HCT116 (cell line): ENCODE results near the gene DAPK2. TPM values are rescaled to one million over a fixed set of nuclear protein-coding genes. Genes with fewer than 3 reads are reported as not detected.

Experiments used
- ATAC-seq: fragments of 200-7000 bp; cut with Tn5 transposase; 2 replicates; pipeline ENCODE4 v1.9.1; 2020; ENCODE audit warnings: mild to moderate bottlenecking, moderate library complexity
- BruUV-seq: library from RNA; stranded (reverse); fragments of 400-500 nt; replicated peaks from 2 replicates; lab custom pipeline; 2021; lab: Mats Ljungman, UMichigan
- CTCF ChIA-PET: fragments of 300-600 bp; sonication (Branson Sonifier 250); formaldehyde crosslinking; loops from one replicate; lab custom pipeline; 2021; ENCODE audit warnings: antibody characterized with exemption; lab: Charles Lee
- POLR2A ChIA-PET: fragments of 300-600, 350-600 bp; sonication (Branson Sonifier 250); formaldehyde crosslinking; loops from one replicate; lab custom pipeline; 2021; ENCODE audit warnings: antibody characterized with exemption; lab: Charles Lee
- RAD21 ChIA-PET, 2 experiments: fragments of 300-600 bp; sonication (Branson Sonifier 250); formaldehyde crosslinking; loops; one replicate each; lab custom pipeline; 2023; ENCODE audit warnings: low total read pairs in 2 of 2; ENCODE audit not compliant: uncharacterized antibody in 2 of 2, unreplicated experiment in 2 of 2, low non-redundant PET in 1 of 2; lab: Charles Lee
- DNase-seq: peaks from one replicate; pipeline ENCODE4 v3.0.0-alpha.2; 2010; ENCODE audit warnings: low read depth, low spot score
- H2AFZ ChIP-seq: fragments of 200-600 bp; shearing (Covaris generic), sonication (generic); 2 replicates; pipeline ENCODE4 v1.6.1; 2017; ENCODE audit warnings: low read depth, mixed run types, mixed read lengths, antibody characterized with exemption, low read length; ENCODE audit not compliant: poor library complexity, severe bottlenecking
- H3K27ac ChIP-seq: 2 replicates; pipeline ENCODE4 v1.5.1; 2012; ENCODE audit warnings: low read depth, low read length
- H3K27me3 ChIP-seq: fragments of 200-600 bp; sonication (generic); 2 replicates; pipeline ENCODE4 v1.6.1; 2016; ENCODE audit warnings: mixed run types, low read length, mixed read lengths; ENCODE audit not compliant: insufficient read depth
- H3K36me3 ChIP-seq, 2 experiments: fragments of 200-500 bp in 1 of 2; fragments of 200-600 bp in 1 of 2; sonication (Bioruptor generic) in 1 of 2; sonication (generic) in 1 of 2; 2 replicates each; pipeline versions ENCODE4 v1.5.1 to v1.6.1; 2014 to 2016; ENCODE audit warnings: low read length in 2 of 2, inconsistent platforms in 1 of 2, mixed read lengths in 1 of 2, mixed run types in 1 of 2; ENCODE audit not compliant: insufficient read depth in 2 of 2, control insufficient read depth in 1 of 2
- H3K4me1 ChIP-seq, 2 experiments: fragments of 200-600 bp in 1 of 2; sonication (generic) in 1 of 2; 2 replicates each; pipeline versions ENCODE4 v1.5.1 to v1.6.1; 2012 to 2017; ENCODE audit warnings: low read length in 2 of 2, inconsistent platforms in 1 of 2, mild to moderate bottlenecking in 1 of 2, mixed read lengths in 1 of 2, mixed run types in 1 of 2, moderate library complexity in 1 of 2; ENCODE audit not compliant: insufficient read depth in 2 of 2, control insufficient read depth in 1 of 2
- H3K4me2 ChIP-seq: fragments of 200-600 bp; sonication (generic); 2 replicates; pipeline ENCODE4 v1.6.1; 2017; ENCODE audit warnings: mixed run types, low read length, mixed read lengths
- H3K4me3 ChIP-seq, 2 experiments: fragments of 200-600 bp in 1 of 2; sonication (generic) in 1 of 2; replicated peaks in 1 of 2; 2 replicates each; pipeline ENCODE4 v1.5.1; 2011 to 2016; ENCODE audit warnings: low read length in 2 of 2, control low read depth in 1 of 2, low read depth in 1 of 2, mild to moderate bottlenecking in 1 of 2, mixed read lengths in 1 of 2, mixed run types in 1 of 2
- H3K79me2 ChIP-seq: fragments of 200-600 bp; sonication (generic); 2 replicates; pipeline ENCODE4 v1.6.1; 2017; ENCODE audit warnings: mild to moderate bottlenecking, mixed run types, low read length, moderate library complexity, mixed read lengths; ENCODE audit not compliant: insufficient read depth
- H3K9ac ChIP-seq: fragments of 200-600 bp; sonication (generic); 2 replicates; pipeline ENCODE4 v1.6.1; 2016; ENCODE audit warnings: low read length, mixed read lengths
- H3K9me2 ChIP-seq: fragments of 200-600 bp; sonication (generic), shearing (Covaris generic); 2 replicates; pipeline ENCODE4 v1.6.1; 2017; ENCODE audit warnings: mixed run types, mild to moderate bottlenecking, moderate library complexity; ENCODE audit not compliant: insufficient read depth
- H3K9me3 ChIP-seq, 2 experiments: fragments of 200-500 bp in 1 of 2; fragments of 200-600 bp in 1 of 2; sonication (Bioruptor generic) in 1 of 2; sonication (generic) in 1 of 2; 2 replicates each; pipeline ENCODE4 v1.6.1; 2014 to 2017; ENCODE audit warnings: low read length in 2 of 2, mixed read lengths in 2 of 2, inconsistent platforms in 1 of 2, low read depth in 1 of 2, mild to moderate bottlenecking in 1 of 2, mixed run types in 1 of 2, moderate library complexity in 1 of 2; ENCODE audit not compliant: control insufficient read depth in 1 of 2, insufficient read depth in 1 of 2
- H4K20me1 ChIP-seq: fragments of 200-600 bp; sonication (generic), shearing (Covaris generic); 2 replicates; pipeline ENCODE4 v1.6.1; 2017; ENCODE audit warnings: mixed run types, mild to moderate bottlenecking, moderate library complexity; ENCODE audit not compliant: insufficient read depth
- ATF3 ChIP-seq: IDR thresholded peaks from 2 replicates; pipeline ENCODE4 v1.6.1; 2012
- CBX3 ChIP-seq: IDR thresholded peaks from 2 replicates; pipeline ENCODE4 v1.6.1; 2012; ENCODE audit warnings: low read depth
- CEBPB ChIP-seq: IDR thresholded peaks from 2 replicates; pipeline ENCODE4 v1.6.1; 2012; ENCODE audit warnings: low read depth
- CTCF ChIP-seq, 3 experiments: fragments of 200-600 bp in 1 of 3; sonication (generic) in 1 of 3; IDR thresholded peaks in 2 of 3; conservative IDR thresholded peaks in 1 of 3; 2 replicates each; pipeline ENCODE4 v1.5.1; 2012 to 2017; ENCODE audit warnings: low read depth in 2 of 3, low read length in 2 of 3, antibody characterized with exemption in 1 of 3, borderline replicate concordance in 1 of 3, control low read depth in 1 of 3, mild to moderate bottlenecking in 1 of 3, mixed read lengths in 1 of 3, mixed run types in 1 of 3, moderate library complexity in 1 of 3; ENCODE audit not compliant: insufficient read depth in 1 of 3
- EGR1 ChIP-seq: IDR thresholded peaks from 2 replicates; pipeline ENCODE4 v1.6.1; 2012; ENCODE audit warnings: low read depth
- ELF1 ChIP-seq: IDR thresholded peaks from 2 replicates; pipeline ENCODE4 v1.6.1; 2012; ENCODE audit warnings: low read depth, borderline replicate concordance
- EZH2 ChIP-seq: fragments of 200-600 bp; sonication (generic); IDR thresholded peaks from 2 replicates; pipeline ENCODE4 v1.6.1; 2017; ENCODE audit warnings: antibody characterized with exemption, mixed run types
- EZH2phosphoT487 ChIP-seq: fragments of 200-600 bp; IDR thresholded peaks from 2 replicates; pipeline ENCODE4 v1.6.1; 2018; ENCODE audit warnings: antibody characterized with exemption, borderline replicate concordance
- FOSL1 ChIP-seq: IDR thresholded peaks from 2 replicates; pipeline ENCODE4 v1.6.1; 2012; ENCODE audit warnings: low read depth
- JUND ChIP-seq: IDR thresholded peaks from 2 replicates; pipeline ENCODE4 v1.6.1; 2012
- MAX ChIP-seq: IDR thresholded peaks from 2 replicates; pipeline ENCODE4 v1.6.1; 2012
- POLR2A ChIP-seq: IDR thresholded peaks from 2 replicates; pipeline ENCODE4 v1.7.0; 2011; ENCODE audit warnings: borderline replicate concordance; ENCODE audit not compliant: insufficient read depth, insufficient read length; ENCODE audit errors: extremely low read depth
- POLR2AphosphoS5 ChIP-seq: IDR thresholded peaks from 2 replicates; pipeline ENCODE4 v1.6.1; 2011; ENCODE audit warnings: mild to moderate bottlenecking, low read depth, low read length, moderate library complexity
- REST ChIP-seq: IDR thresholded peaks from 2 replicates; pipeline ENCODE4 v1.6.1; 2012; ENCODE audit warnings: low read depth
- SIN3A ChIP-seq: IDR thresholded peaks from 2 replicates; pipeline ENCODE4 v1.6.1; 2012; ENCODE audit warnings: low read depth
- SRF ChIP-seq: IDR thresholded peaks from 2 replicates; pipeline ENCODE4 v1.6.1; 2012; ENCODE audit warnings: low read depth
- ZBTB33 ChIP-seq: IDR thresholded peaks from 2 replicates; pipeline ENCODE4 v1.6.1; 2011; ENCODE audit warnings: mild to moderate bottlenecking, low read length, moderate library complexity; ENCODE audit not compliant: insufficient replicate concordance; ENCODE audit errors: extremely low read depth
- ZFX ChIP-seq: fragments of 450-650 bp; IDR thresholded peaks from 2 replicates; pipeline ENCODE4 v1.6.1; 2017
- ZNF274 ChIP-seq: fragments of 200-500 bp; sonication (Bioruptor generic); IDR thresholded peaks from 2 replicates; pipeline ENCODE4 v1.6.1; 2014; ENCODE audit warnings: mild to moderate bottlenecking, low read depth, low read length, inconsistent platforms
- intact Hi-C: fragments of 100-400 bp; cut with micrococcal nuclease; formaldehyde crosslinking; loops from 2 replicates; pipeline ENCODE4 v1.10.0; 2022
- total RNA-seq: library from RNA; stranded (reverse); gene quantifications from one replicate; pipeline ENCODE4 v1.2.1, GENCODE V29; 2021; ENCODE audit not compliant: unreplicated experiment

Gene DAPK2
- total RNA-seq, 1 experiment from 2014 or later: 4.8 TPM

GRCh38 chr15:64093627-64094417 is 47.5 kb upstream of the DAPK2 start, which contains the start of gene CIAO2A:
Gene CIAO2A (minus strand): TSS chr15:64093838. CDS start chr15:64093768, 70 bp downstream.
- intact Hi-C loops: no loop called here
- RAD21 ChIA-PET: interaction anchor here in 1 of 2 experiments (1.3 kb wide), 1 partner anchor 22 kb away, joined by 3 read pairs; no protein-coding TSS in a partner anchor
- H3K4me1 ChIP-seq: peaks cover 25 to 37% of the 10 kb centered on the region in 2 experiments
- TF ChIP-seq REST: no peak
- peak; percentile 87 for TF ChIP-seq ELF1
- TF ChIP-seq EZH2phosphoT487: no peak
- TF ChIP-seq CBX3: 0 out of 2 replicates have a peak, but pooled peaks have one; percentile 36
- peak; percentile 84 for TF ChIP-seq SIN3A
- no peak for TF ChIP-seq CTCF (IDR thresholded peaks at IDR 0.05 in 2 of 3, conservative IDR thresholded peaks at IDR 0.05 in 1 of 3; ENCODE audit: borderline replicate concordance in 1 of 3, insufficient read depth in 1 of 3, low read depth in 2 of 3, low read length in 2 of 3)
- TF ChIP-seq ZNF274: no peak
- TF ChIP-seq FOSL1: no peak
- TF ChIP-seq ZBTB33: no peak
- TF ChIP-seq MAX: peak; percentile 65; the same call in 1 of the 2 replicates
- TF ChIP-seq JUND: no peak
- TF ChIP-seq POLR2AphosphoS5: peak; percentile 76
- no peak; the same call in 1 of the 2 replicates for TF ChIP-seq ZFX
- no peak for TF ChIP-seq ATF3
- peak; percentile 69 for TF ChIP-seq POLR2A
- TF ChIP-seq EZH2: no peak
- TF ChIP-seq EGR1: no peak
- TF ChIP-seq CEBPB: no peak
- no peak; the same call in 1 of the 2 replicates for TF ChIP-seq SRF

More at GRCh38 chr15:64093627-64094417, 47.5 kb upstream of the DAPK2 start, which contains the start of gene CIAO2A:
- Histone ChIP-seq H3K9me3 (no peaks in the 10 kb centered on the region), H3K79me2 (peaks cover 76% of the 10 kb centered on the region), H3K9ac (peak within 1 kb of the TSS; percentile 86), H3K9me2 (no peaks in the 10 kb centered on the region), H3K36me3 (0 out of 4 replicates have a peak, but pooled peaks cover 0 to under 1% of the 10 kb centered on the region in 2 experiments), H3K27me3 (no peaks in the 10 kb centered on the region), H3K4me2 (peak within 1 kb of the TSS; percentile 76), H4K20me1 (no peaks in the 10 kb centered on the region), H2AFZ (peak within 1 kb of the TSS; percentile 94), H3K27ac (peak within 1 kb of the TSS; percentile 65), H3K4me3 (peak within 1 kb of the TSS; percentile 85 to 96)
- ChIA-PET POLR2A (interaction anchor here (0.5 to 1.5 kb wide), 5 partner anchors 19 to 937 kb away, joined by 3 to 9 read pairs (median 4); partner anchors contain the start of gene RPS27L), CTCF (interaction anchor here (0.6 to 1.8 kb wide), 6 partner anchors 27 to 627 kb away, joined by 3 to 11 read pairs (median 4); no protein-coding TSS in a partner anchor)
- BruUV-seq: no TSS peak
- ATAC-seq (peak; percentile 85), DNase-seq (peak; percentile 99)
